ENCODE data around the gene ERC2. TPM values are rescaled to one million over a fixed set of nuclear protein-coding genes. Genes with fewer than 3 reads are reported as not detected.

Gene ERC2
- total RNA-seq, 4 donors from 2014 or later = 0.81 to 2.9 (median 1.6) TPM

DNA sequence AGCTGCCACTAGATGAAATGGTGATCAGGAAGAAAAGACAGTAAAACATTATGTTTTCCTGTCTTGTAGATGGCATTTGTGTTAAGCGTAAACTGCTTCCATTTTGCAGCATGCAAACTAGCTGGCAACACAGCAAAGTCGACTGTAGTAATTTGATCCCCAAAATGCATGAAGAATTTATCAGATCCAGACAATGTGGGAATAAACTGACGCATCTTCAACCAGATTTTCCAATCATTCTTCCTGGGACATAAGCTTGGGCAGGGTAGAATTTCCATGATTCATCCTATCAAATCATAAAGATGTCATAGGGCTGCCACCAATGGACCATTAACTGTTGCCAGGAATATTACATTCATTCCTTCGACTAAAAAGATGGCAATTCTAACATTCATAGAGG lies 260.3 kb downstream of the ERC2 start:
- Histone ChIP-seq H3K27me3 (no peaks in the 10 kb centered on the region), H3K36me3 (no peaks in the 10 kb centered on the region), H3K9me3 (peaks cover 0 to 7% (median 0%) of the 10 kb centered on the region in 3 donors), H3K4me1 (no peaks in the 10 kb centered on the region), H3K27ac (no peak overlapping the region), H3K4me3 (no peak overlapping the region)
- TF ChIP-seq POLR2A (IDR thresholded peaks at IDR 0.05) = no peak
- no peak for TF ChIP-seq POLR2AphosphoS5 (IDR thresholded peaks at IDR 0.05)
- TF ChIP-seq EP300 (IDR thresholded peaks at IDR 0.05) = no peak
- TF ChIP-seq, protein P1, sequence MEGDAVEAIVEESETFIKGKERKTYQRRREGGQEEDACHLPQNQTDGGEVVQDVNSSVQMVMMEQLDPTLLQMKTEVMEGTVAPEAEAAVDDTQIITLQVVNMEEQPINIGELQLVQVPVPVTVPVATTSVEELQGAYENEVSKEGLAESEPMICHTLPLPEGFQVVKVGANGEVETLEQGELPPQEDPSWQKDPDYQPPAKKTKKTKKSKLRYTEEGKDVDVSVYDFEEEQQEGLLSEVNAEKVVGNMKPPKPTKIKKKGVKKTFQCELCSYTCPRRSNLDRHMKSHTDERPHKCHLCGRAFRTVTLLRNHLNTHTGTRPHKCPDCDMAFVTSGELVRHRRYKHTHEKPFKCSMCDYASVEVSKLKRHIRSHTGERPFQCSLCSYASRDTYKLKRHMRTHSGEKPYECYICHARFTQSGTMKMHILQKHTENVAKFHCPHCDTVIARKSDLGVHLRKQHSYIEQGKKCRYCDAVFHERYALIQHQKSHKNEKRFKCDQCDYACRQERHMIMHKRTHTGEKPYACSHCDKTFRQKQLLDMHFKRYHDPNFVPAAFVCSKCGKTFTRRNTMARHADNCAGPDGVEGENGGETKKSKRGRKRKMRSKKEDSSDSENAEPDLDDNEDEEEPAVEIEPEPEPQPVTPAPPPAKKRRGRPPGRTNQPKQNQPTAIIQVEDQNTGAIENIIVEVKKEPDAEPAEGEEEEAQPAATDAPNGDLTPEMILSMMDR (IDR thresholded peaks at IDR 0.05) = no peak
- 76 to 86% methylated on average over 4 of the region's 4 CpGs for WGBS, 2 donors (ENCODE audit: low coverage in 1 of 2)
- no peak for ATAC-seq

DNA sequence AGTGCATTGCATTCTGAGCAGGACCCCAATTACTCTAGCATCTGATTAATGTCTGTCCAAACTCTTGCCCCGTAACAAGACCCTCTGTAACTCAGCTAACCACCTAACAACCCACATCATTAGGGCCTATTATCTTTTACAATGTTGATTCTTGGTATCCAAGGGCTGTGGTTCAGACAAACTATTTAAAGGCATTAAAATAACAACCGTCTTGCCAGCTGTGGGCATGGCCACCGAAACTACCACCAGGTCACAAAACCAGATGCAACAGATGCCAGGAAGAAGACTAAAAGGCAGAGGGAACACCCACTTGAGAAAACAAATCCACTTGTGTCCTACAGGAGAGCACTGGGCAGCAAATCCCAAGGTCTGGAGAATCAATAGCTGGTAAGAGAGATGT lies 262.9 kb downstream of the ERC2 start:
- 68 to 100% methylated on average over 1 to 3 of the region's 3 CpGs for WGBS, 2 donors (ENCODE audit: low coverage in 1 of 2)
- Histone ChIP-seq H3K9me3 (no peaks in the 10 kb centered on the region), H3K4me3 (no peak overlapping the region), H3K27me3 (no peaks in the 10 kb centered on the region), H3K4me1 (no peaks in the 10 kb centered on the region), H3K36me3 (no peaks in the 10 kb centered on the region), H3K27ac (no peak overlapping the region)
- no peak for TF ChIP-seq POLR2AphosphoS5 (IDR thresholded peaks at IDR 0.05)
- TF ChIP-seq, protein P1 (IDR thresholded peaks at IDR 0.05) = no peak
- no peak for TF ChIP-seq EP300 (IDR thresholded peaks at IDR 0.05)
- TF ChIP-seq POLR2A (IDR thresholded peaks at IDR 0.05) = no peak
- ATAC-seq = no peak

DNA sequence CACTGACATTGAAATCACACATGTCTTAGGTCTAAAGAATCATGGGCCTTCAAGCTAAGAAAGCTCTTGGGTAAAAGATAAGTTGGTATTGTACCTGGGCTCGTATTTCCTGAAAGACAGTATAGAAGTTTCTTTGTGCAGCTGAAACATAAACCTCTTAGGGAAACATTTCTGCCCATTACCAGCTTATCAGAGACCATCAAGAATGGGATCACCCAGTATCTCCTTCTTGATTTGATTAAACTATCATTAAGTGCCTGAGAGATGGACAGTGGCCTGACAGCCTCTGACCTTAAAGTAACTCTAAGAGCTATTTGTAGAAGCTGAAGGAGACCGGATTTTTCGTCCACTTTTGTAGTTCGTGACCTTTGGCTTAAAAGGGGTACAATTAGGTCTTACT lies 265.3 kb downstream of the ERC2 start:
- Histone ChIP-seq H3K9me3 (no peaks in the 10 kb centered on the region), H3K27ac (no peak overlapping the region), H3K4me1 (no peaks in the 10 kb centered on the region), H3K27me3 (no peaks in the 10 kb centered on the region), H3K4me3 (no peak overlapping the region), H3K36me3 (no peaks in the 10 kb centered on the region)
- ATAC-seq = no peak
- WGBS, 2 donors (ENCODE audit: low coverage in 1 of 2) = 72 to 75% methylated on average over 4 of the region's 4 CpGs
- TF ChIP-seq POLR2A (IDR thresholded peaks at IDR 0.05) = no peak

DNA sequence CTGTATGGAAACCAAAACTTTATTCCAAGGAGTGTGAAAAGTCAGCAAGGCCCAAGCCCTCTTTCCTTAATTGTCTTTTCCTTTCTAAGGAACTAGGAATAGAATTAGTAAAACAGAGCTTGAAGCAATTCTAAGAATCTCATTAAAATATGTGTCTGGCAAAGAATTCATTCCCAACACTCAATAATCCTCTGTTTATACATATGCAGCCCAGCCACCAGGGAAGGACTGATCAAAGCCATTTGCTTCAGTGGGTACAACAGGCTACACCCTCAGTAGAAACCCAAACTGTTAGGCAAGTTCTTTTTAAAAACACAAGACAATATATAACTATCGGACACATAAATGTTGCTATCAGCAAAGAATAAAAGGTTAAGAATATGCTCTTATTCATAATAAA lies 266.9 kb downstream of the ERC2 start:
- Histone ChIP-seq H3K9me3 (no peaks in the 10 kb centered on the region), H3K4me3 (no peak overlapping the region), H3K27ac (no peak overlapping the region), H3K27me3 (no peaks in the 10 kb centered on the region), H3K36me3 (no peaks in the 10 kb centered on the region), H3K4me1 (peaks cover 0 to 6% (median 0%) of the 10 kb centered on the region in 3 donors)
- TF ChIP-seq POLR2A (IDR thresholded peaks at IDR 0.05) = no peak
- TF ChIP-seq EP300 (IDR thresholded peaks at IDR 0.05) = no peak
- TF ChIP-seq, protein P1 (IDR thresholded peaks at IDR 0.05) = no peak
- no peak for TF ChIP-seq POLR2AphosphoS5 (IDR thresholded peaks at IDR 0.05)
- 0 to 33% methylated on average over 1 of the region's 1 CpG for WGBS, 2 donors (ENCODE audit: low coverage in 1 of 2)
- ATAC-seq = no peak

DNA sequence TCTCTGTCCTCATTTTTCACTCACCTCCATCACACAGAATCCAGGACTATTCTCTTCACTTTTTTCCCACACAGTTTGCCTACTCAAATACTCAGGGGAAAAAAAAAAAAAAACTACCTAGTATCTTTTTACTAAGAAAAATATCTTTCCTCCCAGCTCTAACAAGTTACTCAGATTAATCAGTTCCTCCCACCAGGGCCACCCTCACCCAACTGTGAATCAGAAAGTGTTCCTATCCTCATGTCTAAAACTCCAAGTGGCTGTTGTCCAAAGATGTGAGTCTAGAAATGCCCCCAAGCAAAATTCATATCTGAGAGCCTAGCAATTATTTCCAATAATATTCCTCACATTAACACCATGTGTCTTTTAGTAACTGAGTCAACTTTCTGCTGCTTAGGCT lies 268.0 kb downstream of the ERC2 start:
- Histone ChIP-seq H3K36me3 (no peaks in the 10 kb centered on the region), H3K27me3 (no peaks in the 10 kb centered on the region)
- no peak for ATAC-seq

More for the DNA sequence above, 268.0 kb downstream of the ERC2 start:
- Histone ChIP-seq H3K9me3 (no peaks in the 10 kb centered on the region), H3K4me3 (no peak overlapping the region), H3K27ac (no peak overlapping the region), H3K4me1 (peaks cover 0 to 6% (median 0%) of the 10 kb centered on the region in 3 donors)
- TF ChIP-seq EP300 (IDR thresholded peaks at IDR 0.05) = no peak
- TF ChIP-seq POLR2A (IDR thresholded peaks at IDR 0.05) = no peak
- TF ChIP-seq, protein P1 (IDR thresholded peaks at IDR 0.05) = no peak
- no peak for TF ChIP-seq POLR2AphosphoS5 (IDR thresholded peaks at IDR 0.05)
